Left colon (tissue), 2 donors: Measurements from ENCODE around the gene FAM20C. TPM values are rescaled to one million over a fixed set of nuclear protein-coding genes. Genes with fewer than 3 reads are reported as not detected.

ENCODE experiments used
- ATAC-seq: fragments of 200-7000 bp; cut with Tn5 transposase; one replicate; pipeline ENCODE4 v1.9.1; 2020; ENCODE audit warnings: mild to moderate bottlenecking, moderate library complexity
- DNase-seq, 2 donors: peaks; one replicate each; pipeline ENCODE4 v3.0.0-alpha.2; 2020
- intact Hi-C, 2 donors: fragments of 100-400 bp; cut with DNase I in 1 of 2; cut with micrococcal nuclease in 1 of 2; formaldehyde crosslinking; loops; one replicate each; pipeline versions ENCODE4 v1.11.2 to v1.14.0; 2022; cut with DNase I, micrococcal nuclease
- total RNA-seq, 2 donors: library from RNA; stranded (reverse); fragmentation: NEBNext Ultra II Directional; extraction: Animal tissue kit (Norgen Biotek cat#: 25700); gene quantifications; one replicate each; pipeline ENCODE4 v1.2.1, GENCODE V29; 2021
- donor health status: DM: no; HTN: no; CAD: no.
- donor health status: DM: yes; HTN: yes; CAD: no.

The FAM20C gene
- total RNA-seq, 2 donors from 2014 or later = 11.3 to 16.9 TPM

- ATAC-seq (no peak), DNase-seq (peak in 1 of 2 donors; percentile 8)
- intact Hi-C loops = no loop called here
Measured at GRCh38 chr7:301291-302053, 109.1 kb downstream of the FAM20C start.

GRCh38 chr7:302054-302992 lies 110.0 kb downstream of the FAM20C start:
- intact Hi-C loops = no loop called here
- ATAC-seq = no peak
- DNase-seq = peak in 1 of 2 donors; percentile 14

GRCh38 chr7:303425-303824 lies 111.1 kb downstream of the FAM20C start:
- DNase-seq (peak in 1 of 2 donors; percentile 8), ATAC-seq (no peak)
- intact Hi-C loops = no loop called here

- no peak for ATAC-seq
- peak in 1 of 2 donors; percentile 14 for DNase-seq
- intact Hi-C loops = no loop called here
Measured at GRCh38 chr7:303884-304573, 111.7 kb downstream of the FAM20C start.

- intact Hi-C loops = no loop called here
- DNase-seq (peak in 1 of 2 donors; percentile 11), ATAC-seq (no peak)
Measured at GRCh38 chr7:304574-305409, 112.4 kb downstream of the FAM20C start.

GRCh38 chr7:305410-306151 lies 113.2 kb downstream of the FAM20C start:
- DNase-seq (peak in 1 of 2 donors; percentile 22), ATAC-seq (no peak)
- intact Hi-C loops = no loop called here

- ATAC-seq (no peak), DNase-seq (no peak)
- intact Hi-C loops = no loop called here
Measured at GRCh38 chr7:307970-308369, 115.6 kb downstream of the FAM20C start.

- ATAC-seq = no peak
- DNase-seq = peak in 1 of 2 donors; percentile 1
- intact Hi-C loops = no loop called here
Measured at GRCh38 chr7:309586-310228, 117.3 kb downstream of the FAM20C start.

Other genes starting within 250 kb of the FAM20C start
- gene FOXL3, start 97.6 kb downstream of the FAM20C start, total RNA-seq = under 1 TPM in 1 of 2 donors, not detected in 1; 0.92 TPM